ENCODE results near the gene SLC50A1.
"Not testable (repeated sequence)": the region's sequence is repeated elsewhere in the genome, so short reads cannot be mapped to it uniquely, and the experiment has no call there.

The SLC50A1 gene

GRCh38 chr1:155134880-155135414 is 705 bp upstream of the SLC50A1 start:
- DNase-seq (ENCODE audit: low read depth), result peak; percentile 98

GRCh38 chr1:155136748-155137147 is 1.1 kb downstream of the SLC50A1 start:
- DNase-seq (ENCODE audit: low read depth), result no peak

- DNase-seq (ENCODE audit: low read depth), result no peak
These were observed 1.7 kb downstream of the SLC50A1 start for GRCh38 chr1:155137154-155137949.

GRCh38 chr1:155139895-155140629 is 4.4 kb downstream of the SLC50A1 start, which contains the start of gene DPM3:
Gene DPM3, minus strand, starts transcription at chr1:155140531. Its CDS starts 291 bp downstream, at chr1:155140240.
- DNase-seq (ENCODE audit: low read depth), result peak; percentile 81

- no peak for DNase-seq (ENCODE audit: low read depth)
These were observed 4.9 kb downstream of the SLC50A1 start for GRCh38 chr1:155140630-155140953.

- DNase-seq (ENCODE audit: low read depth), result no peak
These were observed 6.1 kb downstream of the SLC50A1 start for GRCh38 chr1:155141749-155142148.

GRCh38 chr1:155145491-155145890 is 9.8 kb downstream of the SLC50A1 start:
- no peak for DNase-seq (ENCODE audit: low read depth)

- not testable (repeated sequence) for DNase-seq (ENCODE audit: low read depth)
These were observed 20.5 kb downstream of the SLC50A1 start for GRCh38 chr1:155155996-155156643.

GRCh38 chr1:155158991-155159390 is 23.3 kb downstream of the SLC50A1 start:
- no peak for DNase-seq (ENCODE audit: low read depth)

- no peak for DNase-seq (ENCODE audit: low read depth)
These were observed 24.5 kb downstream of the SLC50A1 start for GRCh38 chr1:155160128-155160527.

- DNase-seq (ENCODE audit: low read depth), result not testable (repeated sequence)
These were observed 27.0 kb downstream of the SLC50A1 start for GRCh38 chr1:155162631-155163030.

- not testable (repeated sequence) for DNase-seq (ENCODE audit: low read depth)
These were observed 28.1 kb downstream of the SLC50A1 start for GRCh38 chr1:155163785-155164184.

- DNase-seq (ENCODE audit: low read depth), result not testable (repeated sequence)
These were observed 29.0 kb downstream of the SLC50A1 start for GRCh38 chr1:155164625-155165024.

GRCh38 chr1:155166051-155166470 is 30.4 kb downstream of the SLC50A1 start:
- DNase-seq (ENCODE audit: low read depth), result no peak

- DNase-seq (ENCODE audit: low read depth), result no peak
These were observed 31.0 kb downstream of the SLC50A1 start for GRCh38 chr1:155166471-155167165.

- peak; percentile 69 for DNase-seq (ENCODE audit: low read depth)
These were observed 31.8 kb downstream of the SLC50A1 start for GRCh38 chr1:155167166-155168104.

- not testable (repeated sequence) for DNase-seq (ENCODE audit: low read depth)
These were observed 32.4 kb downstream of the SLC50A1 start for GRCh38 chr1:155168105-155168445.

- DNase-seq (ENCODE audit: low read depth), result no peak
These were observed 33.0 kb downstream of the SLC50A1 start for GRCh38 chr1:155168456-155169210.

GRCh38 chr1:155169541-155169940 is 33.9 kb downstream of the SLC50A1 start:
- DNase-seq (ENCODE audit: low read depth), result no peak

All from iris pigment epithelial cell (primary cell).